NCI-H82 treated with DMSO at 0.1 percent for 48 hours (cell line): ENCODE measurements around the gene DPEP1.

ENCODE experiments used
- DNase-seq: peaks from one replicate; lab custom pipeline; 2025; ENCODE audit not compliant: unreplicated experiment; lab: John Stamatoyannopoulos, UW

DPEP1 gene

DNA sequence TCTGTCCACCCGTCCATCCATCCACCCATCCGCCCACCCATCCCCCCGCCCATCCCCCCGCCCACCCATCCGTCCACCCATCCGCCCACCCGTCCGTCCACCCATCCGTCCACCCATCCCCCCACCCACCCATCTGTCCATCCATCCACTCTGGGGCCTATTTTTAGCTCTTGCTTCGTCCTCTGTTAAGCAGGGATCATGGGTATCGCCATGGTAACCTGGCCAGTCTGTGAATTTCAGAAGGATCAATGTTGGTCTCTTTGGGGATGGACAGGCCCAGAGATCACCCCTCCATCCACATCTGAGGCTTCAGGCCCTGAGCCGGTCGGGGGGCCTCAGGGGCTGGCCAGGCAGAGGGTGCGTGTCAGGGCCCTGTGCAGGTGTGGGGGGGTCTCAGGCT, 15.2 kb upstream of the DPEP1 start:
- DNase-seq = peak; percentile 23

DNA sequence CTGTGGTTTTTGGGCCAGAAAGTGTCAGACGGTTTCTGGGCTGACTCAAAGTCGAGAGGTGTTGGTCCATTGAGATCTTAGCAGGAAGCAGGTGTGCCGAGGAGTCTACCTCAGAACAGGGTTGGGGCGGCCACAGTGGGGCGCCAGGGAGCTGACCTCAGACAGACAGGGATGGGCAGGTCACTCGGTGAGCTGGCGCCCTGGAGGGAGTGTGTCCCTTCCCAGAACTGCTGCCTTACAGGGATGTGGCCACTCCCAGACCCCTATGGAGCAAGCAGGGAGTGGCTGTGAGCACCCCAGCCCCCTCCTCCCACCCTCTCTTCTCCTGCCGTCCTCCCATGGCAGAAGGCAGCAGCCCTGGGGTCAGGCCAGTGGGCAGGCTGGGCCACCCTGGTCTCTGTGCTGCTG, 14.0 kb upstream of the DPEP1 start:
- peak; percentile 36 for DNase-seq

DNA sequence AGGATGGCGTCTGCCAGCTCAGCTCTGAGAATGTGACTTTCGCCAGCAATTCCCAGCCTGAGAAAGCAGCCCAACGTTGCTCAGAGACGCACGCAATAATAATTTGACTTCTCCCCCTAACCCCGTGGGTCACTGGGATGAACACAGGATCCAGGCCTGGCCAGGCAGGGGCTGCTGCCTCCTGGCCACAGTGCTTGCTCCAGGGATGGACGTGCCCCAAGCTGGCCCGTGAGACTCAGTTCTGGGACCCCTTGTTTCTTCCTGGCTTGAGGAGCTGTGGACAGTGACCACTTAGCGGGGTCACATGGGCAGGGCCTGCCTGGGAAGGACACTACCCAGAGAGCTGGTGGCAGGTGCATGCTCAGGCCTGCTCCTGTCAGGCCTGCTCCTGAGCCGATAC, 13.5 kb upstream of the DPEP1 start:
- no peak for DNase-seq

DNA sequence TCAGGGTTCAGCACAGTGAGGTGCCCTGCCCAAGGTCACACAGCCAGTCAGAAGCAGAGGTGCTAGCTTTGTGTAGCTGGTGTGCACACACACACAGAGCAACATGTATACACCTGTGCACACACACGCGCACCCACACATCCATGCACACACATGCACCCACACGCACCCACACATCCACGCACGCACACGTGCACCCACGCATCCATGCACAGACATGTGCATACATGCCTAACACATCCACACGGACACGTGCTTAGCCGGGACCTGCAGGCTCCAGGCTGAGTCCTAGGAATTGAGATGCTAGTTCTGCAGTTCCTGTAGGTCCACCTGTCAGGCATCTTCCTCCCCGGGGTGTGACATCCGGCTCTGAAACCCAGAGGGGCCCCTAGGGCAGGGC, 13.0 kb upstream of the DPEP1 start:
- no peak for DNase-seq

DNA sequence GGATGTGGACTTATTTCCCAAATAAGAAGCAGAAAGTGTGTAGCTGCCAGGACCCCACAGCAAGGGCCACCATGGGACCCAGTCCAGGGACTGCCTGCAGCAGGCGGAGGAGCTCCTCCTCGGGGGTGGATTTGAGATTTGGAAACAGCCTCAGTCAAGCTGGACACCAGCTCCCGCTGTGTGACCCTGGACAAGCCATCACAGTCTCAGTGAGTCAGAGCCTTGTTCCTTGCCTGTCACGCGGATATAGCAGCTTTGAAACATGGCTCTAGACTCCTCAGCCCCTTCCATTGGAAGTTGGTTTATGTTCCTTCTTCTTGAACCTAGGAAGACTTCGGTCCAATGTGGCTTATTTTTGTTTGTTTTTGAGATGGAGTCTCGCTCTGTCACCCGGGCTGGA, 12.5 kb upstream of the DPEP1 start:
- DNase-seq = no peak

DNA sequence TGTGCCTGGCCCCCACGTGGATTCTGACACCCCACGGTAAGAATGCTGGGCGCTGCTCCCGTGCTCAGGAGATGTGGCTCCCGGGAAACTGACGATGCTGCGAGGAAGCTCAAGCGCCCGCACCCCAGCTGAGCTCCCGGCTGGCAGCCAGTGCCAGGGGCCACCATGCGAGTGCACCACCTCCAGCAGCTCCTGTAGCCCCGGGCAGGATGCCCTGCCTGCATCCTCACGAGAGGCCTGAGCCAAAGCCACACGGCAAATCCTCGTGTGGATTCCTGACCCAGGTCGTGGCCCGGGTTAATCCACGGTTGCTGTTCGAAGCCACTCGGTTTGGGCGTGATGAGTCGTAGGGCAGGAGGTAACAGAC, 11.6 kb upstream of the DPEP1 start:
- no peak for DNase-seq

DNA sequence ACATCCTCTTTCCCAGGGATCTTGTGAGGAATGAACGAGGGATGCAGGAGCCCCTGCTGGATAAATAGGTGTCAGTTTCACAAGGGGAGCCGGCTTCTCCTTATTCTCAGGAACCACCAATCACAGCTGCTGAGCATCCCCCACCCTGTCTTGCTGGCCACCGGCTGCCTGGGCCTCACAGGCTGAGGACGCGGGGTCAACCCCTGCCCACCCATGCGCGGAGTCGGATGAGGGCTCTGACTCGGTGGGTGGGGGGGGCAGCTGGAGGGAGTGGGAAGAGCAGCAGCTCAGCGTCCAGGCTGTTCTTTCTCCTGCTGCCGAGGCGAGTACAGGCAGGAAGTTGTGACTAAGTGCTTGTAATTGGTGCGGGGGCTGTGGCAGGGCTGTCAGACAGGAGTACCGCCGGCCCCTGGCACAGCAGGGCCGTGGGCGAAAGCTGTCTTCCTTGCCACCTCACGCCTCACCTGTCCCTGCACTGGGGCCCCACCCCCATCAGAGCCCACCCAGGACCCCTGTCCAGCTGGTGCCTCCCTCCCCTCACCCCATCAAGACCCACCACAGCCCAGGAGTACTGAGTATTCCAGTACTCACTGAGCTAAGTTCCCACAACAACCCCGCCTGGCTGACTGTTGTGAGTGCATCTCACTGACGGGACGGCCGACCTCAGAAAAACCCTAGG, 11.0 kb upstream of the DPEP1 start:
- DNase-seq = no peak

DNA sequence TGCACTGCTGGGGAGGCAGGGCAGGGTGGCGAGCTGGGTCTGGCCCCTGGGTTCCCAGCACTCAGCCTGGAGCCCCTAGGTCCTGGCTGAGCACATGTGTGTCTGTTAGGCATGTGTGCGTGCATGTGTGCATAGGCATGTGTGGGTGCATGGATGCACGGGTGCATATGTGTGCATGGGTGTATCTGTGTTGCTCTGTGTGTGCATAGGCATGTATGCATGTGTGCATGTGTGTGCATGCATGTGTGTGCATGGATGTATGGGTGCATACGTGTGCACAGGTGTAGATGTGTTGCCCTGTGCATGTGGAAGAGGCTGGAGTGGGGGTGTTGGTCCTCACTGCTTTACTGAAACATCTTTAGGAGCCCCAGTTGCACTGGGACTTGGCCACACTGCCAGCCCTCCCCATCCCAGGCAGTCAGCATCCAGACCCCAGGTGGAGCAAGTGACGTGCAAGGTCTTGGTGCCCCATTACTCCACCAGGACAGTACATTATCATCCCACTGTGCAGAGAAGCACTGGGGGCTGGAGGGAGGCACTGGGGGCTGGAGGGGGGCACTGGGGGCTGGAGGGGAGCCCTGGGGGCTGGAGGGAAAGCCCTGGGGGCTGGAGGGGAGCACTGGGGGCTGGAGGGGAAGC, 10.4 kb upstream of the DPEP1 start:
- DNase-seq = no peak

DNA sequence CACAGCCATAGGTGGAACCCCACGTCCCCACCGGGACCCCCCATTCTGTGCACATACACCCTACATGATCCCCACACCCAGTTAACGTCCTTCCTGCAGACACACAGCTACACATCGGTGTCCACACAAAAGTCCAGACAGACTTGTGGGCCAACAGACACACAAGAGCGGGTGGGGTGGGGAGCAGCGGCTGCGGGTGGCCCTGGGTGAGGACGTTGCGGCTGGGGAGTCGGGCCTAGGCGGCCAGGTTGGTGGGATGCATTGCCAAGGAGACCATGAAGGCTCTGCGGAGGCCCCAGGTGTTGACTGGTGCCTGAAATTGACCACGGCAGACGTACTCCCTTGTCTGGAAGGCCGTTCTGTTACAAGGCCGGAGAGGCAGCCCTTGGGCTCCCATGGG, 8.7 kb upstream of the DPEP1 start:
- no peak for DNase-seq

DNA sequence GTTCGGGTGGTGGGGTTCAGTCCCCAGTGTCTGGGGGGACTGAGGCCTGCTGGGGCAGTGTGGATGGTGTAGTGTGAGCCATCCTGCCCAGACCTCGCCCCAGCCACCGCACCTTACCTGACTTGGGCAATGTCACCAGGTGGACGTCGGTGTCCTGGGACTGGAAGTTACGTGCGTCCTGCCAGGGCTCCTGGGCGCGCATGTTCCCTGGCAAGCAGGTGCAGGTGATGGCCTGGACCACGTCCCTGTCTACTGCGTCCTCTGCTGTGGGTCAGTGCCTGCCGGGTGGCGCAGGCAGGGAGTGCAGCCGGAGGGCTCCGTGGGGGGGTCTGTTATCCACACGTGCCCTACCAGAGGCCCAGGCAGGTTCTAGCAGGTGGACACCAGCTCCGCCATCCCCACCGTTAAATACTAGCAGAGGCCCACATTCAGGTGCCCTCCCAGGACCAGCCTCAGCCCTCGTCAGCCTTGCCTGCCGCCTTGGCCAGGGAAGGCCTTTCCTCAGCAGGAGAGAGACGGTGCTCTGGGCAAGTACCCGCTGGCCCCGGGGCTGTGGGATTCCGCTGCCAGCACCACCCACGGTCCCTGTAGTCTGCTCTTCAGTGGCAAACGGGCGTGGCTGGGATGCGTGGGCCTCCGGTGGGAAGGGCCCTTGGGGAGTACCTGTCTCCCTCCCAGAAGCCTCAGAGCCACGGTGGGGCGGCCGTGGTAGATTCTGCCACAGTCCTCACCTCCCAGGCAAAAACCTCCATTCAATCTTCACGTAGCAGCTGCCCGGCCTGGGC, 8.1 kb upstream of the DPEP1 start:
- DNase-seq = no peak

DNA sequence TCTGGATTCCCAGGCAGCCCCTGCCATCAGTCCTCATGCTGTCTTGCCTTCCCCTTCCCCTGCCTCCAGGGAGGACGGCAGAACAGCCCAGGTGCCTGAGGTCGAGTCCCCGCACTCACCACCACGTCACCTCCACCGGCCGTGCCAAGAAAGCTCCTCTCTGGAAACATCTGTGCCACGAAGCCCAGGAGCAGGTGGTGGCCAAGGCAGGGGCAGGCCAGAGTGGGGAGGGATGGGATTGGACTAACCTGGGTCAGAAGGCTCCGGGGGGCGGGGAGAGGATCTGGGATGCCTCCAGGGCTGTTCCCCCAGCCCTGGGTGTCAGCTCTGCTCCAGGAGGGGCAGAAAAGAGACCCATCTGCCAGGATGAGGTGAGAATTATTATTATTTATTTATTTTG, 7.4 kb upstream of the DPEP1 start:
- DNase-seq = no peak

DNA sequence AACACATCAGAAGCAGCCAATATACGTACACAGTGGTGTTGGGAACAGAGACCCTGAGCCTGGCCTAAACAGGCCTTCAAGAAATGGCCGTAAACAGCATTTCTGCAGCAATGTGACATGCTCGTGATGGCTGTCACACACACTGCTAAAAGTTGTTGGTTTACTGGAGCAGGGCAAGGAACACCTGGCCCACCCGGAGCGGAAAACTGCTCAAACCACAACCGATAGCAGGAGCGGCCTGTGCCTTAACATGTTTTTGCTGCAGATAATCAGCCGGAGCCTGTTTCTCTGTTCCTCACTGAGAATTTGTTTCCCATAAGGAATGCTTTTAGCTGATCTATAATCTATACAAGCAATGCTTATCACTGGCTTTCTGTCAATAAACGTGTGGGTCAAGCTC, 6.0 kb upstream of the DPEP1 start:
- no peak for DNase-seq

DNA sequence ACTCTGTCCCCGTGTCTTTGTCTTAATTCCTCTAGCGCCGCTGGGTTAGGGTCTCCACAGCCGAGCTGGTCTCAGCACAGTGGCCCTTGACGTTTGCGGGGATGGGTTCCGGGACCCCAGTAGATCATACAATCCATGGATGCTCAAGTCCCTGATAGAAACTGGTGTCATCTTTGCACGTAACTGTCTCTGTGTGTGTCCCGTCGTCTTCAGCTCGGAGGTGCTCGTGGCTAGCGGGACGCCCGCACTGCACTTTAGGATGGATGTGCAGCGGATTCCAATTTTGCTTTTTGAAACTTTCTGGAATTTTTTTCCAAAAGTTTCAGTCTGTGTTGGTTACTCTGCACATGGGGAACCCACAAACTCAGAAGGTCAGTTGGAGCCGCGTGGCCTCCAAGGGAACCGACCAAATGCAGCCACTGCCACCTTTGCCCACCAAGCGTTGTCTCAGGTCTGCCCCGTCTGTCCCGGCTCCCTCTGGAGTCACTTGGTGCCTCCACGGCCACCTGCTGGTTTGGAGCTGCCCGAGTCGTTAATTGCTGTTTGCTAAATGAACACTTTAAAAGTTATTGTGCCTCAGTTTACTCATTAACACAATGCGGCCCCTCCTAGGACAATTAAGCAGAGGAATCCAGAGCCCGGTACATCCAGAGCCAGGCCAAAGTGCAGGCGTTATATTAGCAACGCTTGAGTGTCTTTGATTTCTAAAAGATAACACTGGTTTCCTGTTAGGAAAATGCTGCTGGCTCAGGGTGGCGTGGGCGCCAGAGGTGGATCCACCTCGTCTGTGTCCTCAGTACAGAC, 5.3 kb upstream of the DPEP1 start:
- DNase-seq = no peak

DNA sequence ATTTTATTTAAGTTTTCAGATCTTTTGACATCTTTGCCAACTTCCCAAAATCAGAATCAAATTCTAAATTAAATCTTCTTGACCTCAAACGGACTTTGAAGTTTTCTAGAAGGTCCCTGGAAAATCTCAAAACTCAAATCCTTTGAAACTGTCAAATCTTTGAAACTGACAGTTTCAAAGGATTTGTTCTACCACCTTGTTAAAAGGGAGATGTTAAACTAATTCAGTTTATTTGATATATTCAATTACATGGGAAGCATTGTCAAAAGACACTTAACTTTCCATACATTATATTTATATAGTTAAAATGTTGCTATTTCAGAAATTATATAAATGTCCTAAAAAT, 3.4 kb upstream of the DPEP1 start:
- no peak for DNase-seq

DNA sequence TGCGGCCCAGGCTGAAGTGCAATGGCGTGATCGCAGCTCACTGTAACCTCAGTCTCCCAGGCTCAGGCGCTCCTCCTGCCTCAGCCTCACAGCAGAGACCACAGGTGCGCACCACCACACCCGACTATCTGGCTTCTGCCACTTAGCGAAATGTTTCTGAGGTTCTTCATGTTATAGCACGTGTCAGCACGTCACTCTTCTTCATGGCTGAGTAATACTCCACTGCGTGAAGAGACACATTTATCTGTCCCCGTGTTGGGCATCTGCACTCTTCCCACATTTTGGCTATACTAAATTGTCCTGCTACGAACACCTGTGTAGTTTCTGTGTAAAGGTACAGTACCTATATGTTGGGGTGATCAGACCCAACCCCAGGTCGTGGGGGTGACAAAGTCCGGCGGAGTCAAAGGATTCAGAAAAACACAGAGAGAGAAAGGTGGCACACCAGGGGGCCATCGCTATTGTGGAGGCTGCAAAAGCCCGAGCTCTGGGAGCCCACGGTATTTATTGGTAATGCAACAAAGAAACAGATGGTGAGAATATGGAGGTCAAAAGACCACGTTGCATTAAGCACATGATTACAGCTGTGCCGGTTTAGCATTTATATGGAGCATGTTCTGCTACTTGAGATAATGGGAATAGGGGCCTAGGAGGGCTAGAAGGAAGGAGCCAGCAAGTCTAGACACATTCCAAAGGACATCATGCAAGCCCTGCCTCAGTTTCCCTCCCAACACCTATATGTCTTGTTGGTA, 851 bp upstream of the DPEP1 start:
- peak; percentile 14 for DNase-seq

DNA sequence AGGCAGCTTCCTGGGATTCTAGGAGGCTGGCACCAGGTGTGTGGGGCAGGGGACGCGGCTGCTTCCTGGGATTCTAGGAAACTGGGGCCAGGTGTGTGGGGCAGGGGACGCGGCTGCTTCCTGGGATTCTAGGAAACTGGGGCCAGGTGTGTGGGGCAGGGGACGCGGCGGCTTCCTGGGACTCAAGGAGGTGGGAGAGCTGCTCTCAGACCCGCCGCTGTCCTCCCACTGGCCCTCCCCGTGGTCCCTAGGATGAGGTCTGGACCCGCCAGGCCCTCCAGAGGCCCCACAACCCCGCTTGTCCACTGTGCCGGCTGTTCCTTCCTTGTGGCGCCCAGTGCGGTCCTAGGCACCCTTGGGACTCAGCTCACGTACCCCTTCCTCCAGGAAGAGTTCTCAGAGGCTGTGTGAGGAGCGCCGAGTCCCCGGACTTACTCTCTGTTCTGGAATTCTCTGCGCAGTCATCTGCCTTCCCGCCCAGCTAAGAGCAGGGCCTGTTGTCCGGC, 565 bp downstream of the DPEP1 start:
- no peak for DNase-seq

DNA sequence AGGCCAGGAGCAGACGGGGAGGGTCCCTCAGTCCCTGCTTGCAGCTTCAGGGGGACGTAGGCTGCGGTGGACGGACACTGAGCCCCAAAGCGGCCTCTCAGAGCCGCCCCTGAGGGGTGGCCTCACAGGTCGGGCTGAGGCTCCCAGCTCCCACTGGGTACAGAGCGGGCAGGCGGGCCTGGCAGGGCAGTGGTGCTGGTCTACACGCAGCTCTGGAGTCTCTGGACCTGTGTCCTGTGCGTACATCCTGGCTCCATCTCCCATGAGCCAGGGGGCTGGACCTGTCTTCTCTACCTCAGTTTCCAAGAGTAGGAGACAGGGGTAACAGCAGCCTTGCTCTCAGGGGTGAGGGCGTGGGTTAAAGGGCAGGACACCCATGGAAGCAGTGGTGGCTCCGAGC, 1.7 kb downstream of the DPEP1 start:
- DNase-seq = no peak

DNA sequence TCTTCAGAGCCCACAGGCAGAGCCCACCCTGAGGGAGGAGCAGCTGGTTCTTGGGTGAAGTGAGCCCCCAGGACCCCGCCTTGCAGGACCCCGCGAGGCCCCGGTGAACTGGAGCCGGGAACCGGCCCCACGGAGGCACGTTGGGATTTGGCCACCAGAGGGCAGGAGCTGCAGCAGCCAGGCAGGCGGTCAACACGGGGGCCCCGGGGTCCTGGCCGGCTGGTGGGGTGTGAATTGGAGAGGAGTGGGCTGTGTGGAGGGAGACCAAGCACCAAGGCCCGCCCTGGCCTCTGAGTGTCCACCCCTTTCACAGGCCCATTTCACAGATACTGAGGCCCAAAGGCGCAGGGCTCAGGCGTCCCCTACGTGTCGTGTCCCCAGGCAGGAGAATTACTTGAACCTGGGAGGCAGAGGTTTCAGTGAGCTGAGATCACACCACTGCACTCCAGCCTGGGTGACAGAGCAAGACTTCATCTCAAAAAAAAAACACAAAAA, 2.2 kb downstream of the DPEP1 start:
- DNase-seq = no peak

DNA sequence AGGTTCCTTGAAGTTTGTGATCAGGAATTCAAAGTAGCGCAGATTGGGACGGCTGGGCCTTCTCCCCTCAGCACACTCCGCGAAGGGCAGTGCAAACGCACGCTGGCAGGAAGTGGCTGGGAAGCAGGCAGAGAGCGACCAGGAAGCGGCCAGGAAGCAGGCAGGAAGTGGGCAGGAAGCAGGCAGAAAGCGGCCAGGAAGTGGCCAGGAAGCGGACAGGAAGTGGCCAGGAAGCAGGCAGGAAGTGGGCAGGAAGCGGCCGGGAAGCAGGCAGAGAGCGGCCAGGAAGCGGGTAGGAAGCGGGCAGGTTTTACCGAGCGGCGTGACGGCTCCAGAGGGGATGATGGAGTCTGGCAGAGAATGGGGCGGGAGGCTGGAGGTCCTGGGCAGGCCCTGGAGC, 3.2 kb downstream of the DPEP1 start:
- DNase-seq = no peak

DNA sequence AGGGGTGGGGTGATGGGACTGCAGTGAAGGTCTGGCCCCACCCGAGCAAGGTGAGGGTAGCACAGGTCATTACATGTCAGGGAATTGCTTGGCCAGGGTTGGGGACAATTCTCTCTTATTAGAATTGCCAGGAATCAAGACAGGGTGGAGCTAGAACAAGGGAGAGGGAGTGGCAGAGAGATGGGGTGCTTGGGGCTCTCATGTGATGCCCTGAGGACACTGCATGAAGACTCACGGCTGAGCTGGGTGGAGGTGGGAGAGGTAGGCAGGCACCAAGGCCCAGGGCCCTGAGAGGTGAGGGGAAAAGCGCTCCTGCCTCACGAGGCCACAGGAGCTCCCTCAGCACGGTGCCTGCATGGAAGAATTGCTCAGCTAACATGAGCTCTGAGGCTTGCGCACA, 3.6 kb downstream of the DPEP1 start:
- no peak for DNase-seq
